RWPE1 (cell line): ENCODE data around the gene PIGM.

Experiments
- CTCF ChIA-PET: fragments of 350-600 bp; sonication (Branson Sonifier 250); formaldehyde crosslinking; extraction: SDS; loops from one replicate; lab custom pipeline; 2021; lab: Yijun Ruan, JAX
- POLR2A ChIA-PET: fragments of 400-600 bp; formaldehyde crosslinking; extraction: SDS; loops from one replicate; lab custom pipeline; 2020; ENCODE audit warnings: antibody characterized with exemption; ENCODE audit not compliant: low non-redundant PET; lab: Yijun Ruan, JAX
- DNase-seq: peaks from one replicate; pipeline ENCODE4 v3.0.0; 2012; ENCODE audit warnings: low spot score
- H3K27ac ChIP-seq: fragments of 450-650 bp; 2 replicates; pipeline ENCODE4 v1.5.1; 2017
- CTCF ChIP-seq: fragments of 450-650 bp; conservative IDR thresholded peaks from 2 replicates; pipeline ENCODE4 v1.5.1; 2017; ENCODE audit warnings: low read depth, mild to moderate bottlenecking

Gene PIGM

DNA sequence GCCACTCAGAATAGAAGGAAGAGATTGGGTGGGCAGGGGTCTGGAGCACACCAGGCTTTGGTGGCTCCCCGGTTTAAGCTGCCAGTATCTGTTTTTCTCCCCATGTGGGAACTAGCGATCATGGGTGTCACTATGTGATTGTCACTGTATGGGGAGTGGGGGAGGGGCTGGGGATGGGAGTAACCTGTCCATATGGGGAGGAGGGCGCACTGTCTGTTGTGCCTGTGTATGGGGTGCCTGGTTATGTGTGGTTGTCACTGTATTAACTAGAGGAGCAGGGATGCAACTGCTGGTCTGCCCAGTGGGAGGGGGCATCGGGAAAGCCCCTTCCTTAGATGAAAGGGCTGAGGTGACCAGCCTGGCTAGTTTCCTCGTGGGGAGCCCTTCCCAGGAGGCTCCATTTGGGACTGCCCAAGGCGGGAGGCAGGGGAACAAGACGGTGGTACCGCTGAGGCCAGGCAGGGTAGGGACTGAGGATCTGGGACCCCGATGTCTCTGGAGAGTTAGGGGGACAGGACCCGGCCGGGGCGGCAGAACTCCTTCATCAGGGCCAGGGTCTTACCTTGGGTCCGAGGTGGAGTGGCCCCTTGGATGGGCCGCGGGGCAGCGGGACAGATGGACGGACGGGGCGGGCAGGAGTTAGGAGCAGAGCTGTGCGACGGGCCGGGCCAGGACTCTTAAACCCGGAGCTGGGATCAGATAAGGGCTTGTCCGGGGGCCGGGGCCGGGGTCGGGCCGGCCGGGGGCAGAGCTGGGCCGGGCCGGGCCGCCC lies 37.9 kb upstream of the PIGM start, which contains the start of gene KCNJ10:
Gene KCNJ10 (minus strand): TSS at position 701 of the 772 bp plus-strand sequence. CDS start 27,628 bp downstream, outside the sequence.
- ChIA-PET CTCF (interaction anchor here (0.7 to 1.0 kb wide), 2 partner anchors 9 to 26 kb away, joined by 4 to 6 read pairs; no protein-coding TSS in a partner anchor), POLR2A (no interaction called here)
- no peak for TF ChIP-seq CTCF
- H3K27ac ChIP-seq, result no peak within 1 kb of the TSS
- no peak for DNase-seq

DNA sequence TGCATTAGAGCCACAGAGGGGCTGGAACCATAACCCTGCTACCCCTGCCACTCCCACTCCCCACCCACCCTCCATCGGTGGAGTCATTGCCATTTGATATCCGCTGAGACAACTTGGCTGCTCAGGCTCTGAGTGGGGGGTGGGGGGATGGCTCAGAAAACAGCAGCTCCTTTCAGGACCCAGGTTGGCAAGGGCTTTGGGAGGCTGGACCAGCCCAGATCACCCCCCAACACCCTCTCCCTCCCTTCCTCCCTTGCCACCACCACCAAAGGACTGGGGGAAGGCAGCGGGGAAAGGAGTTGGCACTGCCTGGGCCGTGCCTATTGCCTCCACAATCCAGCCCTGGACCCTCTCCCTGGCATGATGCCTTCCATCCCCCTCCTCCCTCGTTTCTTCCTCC lies 36.4 kb upstream of the PIGM start:
- H3K27ac ChIP-seq, result no peak overlapping the region
- ChIA-PET CTCF (interaction anchor here (0.8 to 2.4 kb wide), 2 partner anchors 17 to 62 kb away, joined by 4 to 8 read pairs; no protein-coding TSS in a partner anchor), POLR2A (no interaction called here)
- TF ChIP-seq CTCF, result no peak
- no peak for DNase-seq

DNA sequence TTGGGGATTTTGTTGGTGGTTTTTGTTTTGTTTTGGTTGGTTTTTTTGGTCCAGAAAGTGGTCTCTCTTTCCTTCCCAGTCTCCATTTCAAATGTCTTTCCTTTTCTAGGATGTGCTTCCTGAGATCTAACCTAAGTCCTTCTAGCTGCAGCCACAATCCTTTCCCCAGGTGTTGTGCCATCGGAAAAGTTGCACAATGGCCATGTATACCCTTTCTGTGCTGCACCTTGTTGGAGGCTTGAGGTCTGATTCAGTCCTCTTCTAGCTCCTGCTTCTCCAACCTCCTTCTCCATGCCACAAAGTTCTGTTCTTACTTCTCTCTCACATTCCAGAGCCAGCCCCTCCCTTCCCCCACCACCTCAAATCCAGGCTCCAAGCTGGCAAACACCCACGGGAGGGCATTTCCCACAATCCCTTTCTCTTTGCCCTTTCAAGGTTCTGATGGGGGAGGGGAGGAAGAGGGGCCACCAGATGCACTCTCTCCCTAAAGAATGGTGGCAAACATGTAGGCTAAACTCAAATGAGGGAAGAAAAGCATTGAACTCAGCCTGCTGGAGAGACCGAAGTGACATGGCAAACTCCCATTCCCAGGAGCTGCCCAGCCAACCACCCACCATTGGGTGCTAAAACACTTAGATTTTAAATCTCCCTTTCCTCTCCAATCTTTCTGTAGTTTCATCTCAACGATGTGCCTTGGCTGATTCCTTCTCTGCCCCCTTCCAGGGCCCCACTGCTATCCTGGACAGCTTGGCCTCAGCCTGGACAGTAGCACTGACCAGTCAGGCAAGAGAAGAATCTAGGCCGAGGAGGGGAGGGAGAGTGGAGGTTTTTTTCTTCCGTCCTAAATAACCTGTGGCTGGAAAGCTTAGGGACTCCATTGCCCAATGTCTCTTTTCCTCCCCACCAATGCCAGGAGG lies 35.3 kb upstream of the PIGM start:
- ChIA-PET CTCF (interaction anchor here (0.6 to 2.4 kb wide), 4 partner anchors 9 to 149 kb away, joined by 3 to 8 read pairs (median 3); no protein-coding TSS in a partner anchor), POLR2A (no interaction called here)
- H3K27ac ChIP-seq, result no peak overlapping the region

GRCh38 chr1:160064746-160065145 lies 33.0 kb upstream of the PIGM start:
- ChIA-PET CTCF (no interaction called here), POLR2A (no interaction called here)
- DNase-seq, result no peak
- TF ChIP-seq CTCF, result no peak
- no peak overlapping the region for H3K27ac ChIP-seq

More for the DNA sequence above, 35.3 kb upstream of the PIGM start:
- no peak for TF ChIP-seq CTCF
- no peak for DNase-seq

DNA sequence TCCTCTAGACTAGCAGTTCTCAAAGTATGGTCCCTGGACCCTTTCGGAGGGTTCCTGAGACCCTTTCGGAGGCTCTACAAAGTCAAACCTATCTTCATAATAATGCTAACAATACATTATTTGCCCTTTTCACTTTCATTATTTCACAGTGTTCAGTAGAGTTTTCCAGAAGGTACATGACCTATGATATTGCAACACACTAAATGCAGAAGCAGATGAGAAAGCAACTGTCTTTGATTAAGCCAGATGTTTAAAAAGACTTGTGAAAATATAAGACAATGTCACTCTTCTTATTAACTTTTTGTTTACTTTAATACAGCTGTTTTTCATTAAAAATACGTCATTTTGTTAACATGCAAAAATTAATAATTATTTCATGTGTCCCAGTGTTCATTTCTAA lies 32.4 kb upstream of the PIGM start:
- DNase-seq, result no peak
- ChIA-PET CTCF (no interaction called here), POLR2A (no interaction called here)
- no peak overlapping the region for H3K27ac ChIP-seq
- TF ChIP-seq CTCF, result no peak

- no peak overlapping the region for H3K27ac ChIP-seq
- ChIA-PET CTCF (interaction anchor here (0.5 to 1.3 kb wide), 2 partner anchors 17 to 1012 kb away, joined by 3 to 4 read pairs; no protein-coding TSS in a partner anchor), POLR2A (no interaction called here)
- no peak for DNase-seq
- no peak for TF ChIP-seq CTCF
Observed at GRCh38 chr1:160063176-160063575, 31.4 kb upstream of the PIGM start.
